ENCODE data around the gene C17orf78. TPM values are rescaled to one million over a fixed set of nuclear protein-coding genes. Genes with fewer than 3 reads are reported as not detected.
A peak's percentile ranks its signal among the peaks of the same experiment; 100 is the strongest.

C17orf78 gene
- polyA plus RNA-seq, 1 of the 3 experiments (the other 2 are of a cell fraction) = not detected

DNA sequence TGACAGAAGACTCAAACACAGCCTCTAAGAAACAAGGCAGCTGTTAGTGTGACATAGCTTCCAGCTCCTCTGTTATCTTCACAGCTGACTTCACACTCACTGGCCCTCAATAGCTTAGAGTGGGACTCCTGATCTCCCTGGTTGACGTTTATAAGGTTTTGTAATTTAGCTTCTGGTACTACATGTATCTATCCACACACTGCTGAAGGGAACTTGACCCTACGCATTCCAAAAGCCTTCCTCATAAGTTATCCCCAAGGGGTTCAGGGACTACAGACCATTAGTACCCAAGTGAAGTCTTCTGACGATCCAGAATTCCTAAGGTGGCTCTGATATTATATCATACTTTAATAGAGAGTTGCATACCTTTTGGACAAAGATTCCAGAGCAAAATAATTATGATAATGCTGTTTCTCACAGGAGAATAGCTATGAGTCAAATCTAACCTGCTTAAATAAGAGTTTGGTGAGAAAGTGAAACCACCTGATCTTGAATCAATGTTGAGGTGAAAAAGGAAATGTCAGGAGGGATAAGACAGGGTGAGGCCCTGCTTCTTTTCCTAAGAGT lies 16.3 kb downstream of the C17orf78 start:
- Histone ChIP-seq H2AFZ (ENCODE audit: low read depth) (no peak overlapping the region), H3K4me2 (peak overlapping the region; percentile 45), H3K27me3 (ENCODE audit: insufficient read depth) (no peaks in the 10 kb centered on the region), H3K4me3 (ENCODE audit: low read depth in 2 of 2, low read length in 1 of 2) (peak overlapping the region in 1 of 2 experiments; percentile 5; a peak in 1 of 4 replicates), H3K4me1 (ENCODE audit: control insufficient read depth in 1 of 2, insufficient read depth in 2 of 2, low read depth in 1 of 2, low read length in 1 of 2) (peaks cover 0 to 27% of the 10 kb centered on the region in 2 experiments; a peak in 3 of 4 replicates), H3K9ac (no peak overlapping the region), H3K36me3 (replicated peaks in 1 of 2; ENCODE audit: control insufficient read depth in 1 of 2, insufficient read depth in 2 of 2, low read length in 1 of 2) (no peaks in the 10 kb centered on the region), H3K27ac (ENCODE audit: low read depth in 2 of 2, low read length in 1 of 2) (peak overlapping the region in 1 of 2 experiments; percentile 55; a peak in 3 of 4 replicates), H3K9me3 (no peaks in the 10 kb centered on the region), H3K79me2 (ENCODE audit: insufficient read depth) (peaks cover 4% of the 10 kb centered on the region; the same call in 1 of the 2 replicates), H3F3A (replicated peaks; ENCODE audit: insufficient read depth) (no peaks in the 10 kb centered on the region), H3K9me2 (no peaks in the 10 kb centered on the region), H4K20me1 (ENCODE audit: insufficient read depth) (peaks cover 1% of the 10 kb centered on the region; the same call in 1 of the 2 replicates)
- CTCF ChIA-PET = interaction anchor here (1.0 to 9.7 kb wide), 3 partner anchors 9 to 18 kb away, joined by 4 to 101 read pairs (median 4); partner anchors contain the start of gene C17orf78
- TF ChIP-seq, protein P1, sequence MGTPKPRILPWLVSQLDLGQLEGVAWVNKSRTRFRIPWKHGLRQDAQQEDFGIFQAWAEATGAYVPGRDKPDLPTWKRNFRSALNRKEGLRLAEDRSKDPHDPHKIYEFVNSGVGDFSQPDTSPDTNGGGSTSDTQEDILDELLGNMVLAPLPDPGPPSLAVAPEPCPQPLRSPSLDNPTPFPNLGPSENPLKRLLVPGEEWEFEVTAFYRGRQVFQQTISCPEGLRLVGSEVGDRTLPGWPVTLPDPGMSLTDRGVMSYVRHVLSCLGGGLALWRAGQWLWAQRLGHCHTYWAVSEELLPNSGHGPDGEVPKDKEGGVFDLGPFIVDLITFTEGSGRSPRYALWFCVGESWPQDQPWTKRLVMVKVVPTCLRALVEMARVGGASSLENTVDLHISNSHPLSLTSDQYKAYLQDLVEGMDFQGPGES (IDR thresholded peaks at IDR 0.05; ENCODE audit: low read depth, low read length) = no peak
- TF ChIP-seq EP300 (IDR thresholded peaks at IDR 0.05; ENCODE audit: borderline replicate concordance in 1 of 2, low read depth in 1 of 2, low read length in 1 of 2) (no peak), GATA2 (CRISPR knock-in tag; IDR thresholded peaks at IDR 0.05) (no peak), RAD21 (IDR thresholded peaks at IDR 0.05; ENCODE audit: low read length) (no peak), RXRA (IDR thresholded peaks at IDR 0.05; ENCODE audit: borderline replicate concordance, low read depth) (no peak), SIN3A (IDR thresholded peaks at IDR 0.05; ENCODE audit: borderline replicate concordance, low read depth, low read length) (no peak), SMC3 (IDR thresholded peaks at IDR 0.05; ENCODE audit: low read depth, low read length) (no peak), ELF1 (IDR thresholded peaks at IDR 0.05) (no peak), NRF1 (IDR thresholded peaks at IDR 0.05; ENCODE audit: low read depth, low read length) (no peak), MEF2A (IDR thresholded peaks at IDR 0.05; ENCODE audit: borderline replicate concordance, low read depth) (no peak), CHD2 (IDR thresholded peaks at IDR 0.05; ENCODE audit: low read length, partially characterized antibody) (no peak), FOSL2 (IDR thresholded peaks at IDR 0.05; ENCODE audit: borderline replicate concordance, low read depth) (no peak), FOXM1 (IDR thresholded peaks at IDR 0.05; ENCODE audit: low read depth) (no peak), FOXJ3 (CRISPR knock-in tag; IDR thresholded peaks at IDR 0.05) (no peak), TAF1 (IDR thresholded peaks at IDR 0.05; ENCODE audit: borderline replicate concordance, low read depth, low read length) (no peak)
- TF ChIP-seq, protein P2, sequence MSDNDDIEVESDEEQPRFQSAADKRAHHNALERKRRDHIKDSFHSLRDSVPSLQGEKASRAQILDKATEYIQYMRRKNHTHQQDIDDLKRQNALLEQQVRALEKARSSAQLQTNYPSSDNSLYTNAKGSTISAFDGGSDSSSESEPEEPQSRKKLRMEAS (IDR thresholded peaks at IDR 0.05; ENCODE audit: low read depth) = no peak
- TF ChIP-seq, protein P3, sequence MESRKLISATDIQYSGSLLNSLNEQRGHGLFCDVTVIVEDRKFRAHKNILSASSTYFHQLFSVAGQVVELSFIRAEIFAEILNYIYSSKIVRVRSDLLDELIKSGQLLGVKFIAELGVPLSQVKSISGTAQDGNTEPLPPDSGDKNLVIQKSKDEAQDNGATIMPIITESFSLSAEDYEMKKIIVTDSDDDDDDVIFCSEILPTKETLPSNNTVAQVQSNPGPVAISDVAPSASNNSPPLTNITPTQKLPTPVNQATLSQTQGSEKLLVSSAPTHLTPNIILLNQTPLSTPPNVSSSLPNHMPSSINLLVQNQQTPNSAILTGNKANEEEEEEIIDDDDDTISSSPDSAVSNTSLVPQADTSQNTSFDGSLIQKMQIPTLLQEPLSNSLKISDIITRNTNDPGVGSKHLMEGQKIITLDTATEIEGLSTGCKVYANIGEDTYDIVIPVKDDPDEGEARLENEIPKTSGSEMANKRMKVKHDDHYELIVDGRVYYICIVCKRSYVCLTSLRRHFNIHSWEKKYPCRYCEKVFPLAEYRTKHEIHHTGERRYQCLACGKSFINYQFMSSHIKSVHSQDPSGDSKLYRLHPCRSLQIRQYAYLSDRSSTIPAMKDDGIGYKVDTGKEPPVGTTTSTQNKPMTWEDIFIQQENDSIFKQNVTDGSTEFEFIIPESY (IDR thresholded peaks at IDR 0.05; ENCODE audit: borderline replicate concordance, low read depth) = no peak
- TF ChIP-seq, protein P4, sequence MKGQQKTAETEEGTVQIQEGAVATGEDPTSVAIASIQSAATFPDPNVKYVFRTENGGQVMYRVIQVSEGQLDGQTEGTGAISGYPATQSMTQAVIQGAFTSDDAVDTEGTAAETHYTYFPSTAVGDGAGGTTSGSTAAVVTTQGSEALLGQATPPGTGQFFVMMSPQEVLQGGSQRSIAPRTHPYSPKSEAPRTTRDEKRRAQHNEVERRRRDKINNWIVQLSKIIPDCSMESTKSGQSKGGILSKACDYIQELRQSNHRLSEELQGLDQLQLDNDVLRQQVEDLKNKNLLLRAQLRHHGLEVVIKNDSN (IDR thresholded peaks at IDR 0.05; ENCODE audit: borderline replicate concordance, low read depth) = no peak
- TF ChIP-seq, protein P5, sequence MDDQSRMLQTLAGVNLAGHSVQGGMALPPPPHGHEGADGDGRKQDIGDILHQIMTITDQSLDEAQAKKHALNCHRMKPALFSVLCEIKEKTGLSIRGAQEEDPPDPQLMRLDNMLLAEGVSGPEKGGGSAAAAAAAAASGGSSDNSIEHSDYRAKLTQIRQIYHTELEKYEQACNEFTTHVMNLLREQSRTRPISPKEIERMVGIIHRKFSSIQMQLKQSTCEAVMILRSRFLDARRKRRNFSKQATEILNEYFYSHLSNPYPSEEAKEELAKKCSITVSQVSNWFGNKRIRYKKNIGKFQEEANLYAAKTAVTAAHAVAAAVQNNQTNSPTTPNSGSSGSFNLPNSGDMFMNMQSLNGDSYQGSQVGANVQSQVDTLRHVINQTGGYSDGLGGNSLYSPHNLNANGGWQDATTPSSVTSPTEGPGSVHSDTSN (IDR thresholded peaks at IDR 0.05) = no peak
- DNase-seq = no peak
- WGBS (ENCODE audit: low lambda C conversion rate) = 47% methylated on average over 3 of the region's 3 CpGs
- POLR2A ChIA-PET = interaction anchor here (1.5 kb wide), 1 partner anchor 15 kb away, joined by 4 read pairs; no protein-coding TSS in a partner anchor

Measured in SK-N-SH (cell line).